Measurements from ENCODE around the gene DNAH8. TPM values are rescaled to one million over a fixed set of nuclear protein-coding genes. Genes with fewer than 3 reads are reported as not detected.

Gene DNAH8
- total RNA-seq, 1 donor: under 0.01 TPM

DNA sequence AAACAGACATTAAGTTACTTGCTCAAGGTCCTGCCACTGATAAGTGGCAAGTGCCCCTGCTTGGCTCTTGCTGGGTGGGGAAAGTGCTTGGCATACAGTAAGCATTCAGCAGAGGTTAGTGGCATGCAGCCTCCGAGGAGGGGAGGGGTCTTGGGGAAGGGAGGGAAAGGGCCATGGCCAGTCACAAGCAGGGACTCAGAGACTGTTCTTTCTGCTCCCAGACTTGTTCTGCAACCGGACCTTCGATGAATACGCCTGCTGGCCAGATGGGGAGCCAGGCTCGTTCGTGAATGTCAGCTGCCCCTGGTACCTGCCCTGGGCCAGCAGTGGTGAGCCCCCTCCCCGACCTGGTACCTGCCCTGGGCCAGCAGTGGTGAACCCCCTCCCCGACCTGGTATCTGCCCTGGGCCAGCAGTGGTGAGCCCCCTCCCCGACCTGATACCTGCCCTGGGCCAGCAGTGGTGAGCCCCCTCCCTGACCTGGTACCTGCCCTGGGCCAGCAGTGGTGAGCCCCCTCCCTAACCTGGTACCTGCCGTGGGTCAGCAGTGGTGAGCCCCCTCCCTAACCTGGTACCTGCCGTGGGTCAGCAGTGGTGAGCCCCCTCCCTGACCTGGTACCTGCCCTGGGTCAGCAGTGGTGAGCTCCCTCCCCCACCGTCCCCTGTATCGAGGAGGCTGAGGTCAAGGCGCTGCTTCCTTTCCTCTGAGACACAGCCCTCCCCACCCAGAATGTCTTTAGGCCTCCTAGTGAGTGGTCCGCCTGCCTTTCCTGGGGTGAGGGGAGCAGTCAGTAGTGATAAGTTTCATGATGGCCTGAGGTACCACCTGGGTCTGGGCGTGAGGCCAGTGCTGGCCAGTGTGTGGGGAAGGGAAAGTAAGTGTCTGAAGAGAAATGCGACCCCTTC, 342.4 kb downstream of the DNAH8 start:
- H3K4me3 ChIP-seq (ENCODE audit: low read depth, low read length): no peak overlapping the region
- no peak for DNase-seq (ENCODE audit: low read depth)
- TF ChIP-seq CTCF (IDR thresholded peaks at IDR 0.05; ENCODE audit: insufficient read depth, low read depth, low read length): no peak

DNA sequence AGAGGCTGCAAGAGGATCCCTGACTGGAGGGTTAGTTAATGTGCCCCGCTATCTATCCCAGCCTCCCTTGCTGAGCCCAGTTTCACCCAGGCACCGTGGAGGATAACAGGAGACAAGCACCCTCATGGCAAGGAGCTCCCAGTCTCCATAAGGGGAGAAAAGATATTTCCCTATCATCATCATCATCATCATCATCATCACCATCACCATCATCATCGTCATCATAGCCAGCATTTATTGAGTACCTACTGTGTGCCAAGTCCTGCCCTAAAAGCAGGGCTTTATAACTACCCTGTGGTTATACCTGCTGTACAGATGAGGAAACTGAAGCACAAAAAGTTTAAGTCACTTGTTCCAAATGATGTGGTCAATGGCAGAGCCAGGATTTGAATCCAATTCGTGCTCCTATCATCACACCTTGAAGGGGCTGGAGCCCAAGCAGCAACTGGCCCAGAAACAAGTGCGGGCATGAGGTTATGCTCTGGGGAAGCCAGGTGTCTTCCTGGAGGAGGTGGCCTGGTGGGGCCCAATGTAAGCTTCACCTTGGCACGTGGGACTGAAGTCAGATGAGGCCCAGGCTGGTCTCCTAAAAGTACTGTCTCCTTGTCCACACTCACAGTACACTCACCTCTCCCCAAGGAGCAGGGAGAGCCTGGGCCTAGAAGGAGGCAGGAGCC, 343.5 kb downstream of the DNAH8 start:
- H3K4me3 ChIP-seq (ENCODE audit: low read depth, low read length): no peak overlapping the region
- no peak for TF ChIP-seq CTCF (IDR thresholded peaks at IDR 0.05; ENCODE audit: insufficient read depth, low read depth, low read length)
- DNase-seq (ENCODE audit: low read depth): no peak

DNA sequence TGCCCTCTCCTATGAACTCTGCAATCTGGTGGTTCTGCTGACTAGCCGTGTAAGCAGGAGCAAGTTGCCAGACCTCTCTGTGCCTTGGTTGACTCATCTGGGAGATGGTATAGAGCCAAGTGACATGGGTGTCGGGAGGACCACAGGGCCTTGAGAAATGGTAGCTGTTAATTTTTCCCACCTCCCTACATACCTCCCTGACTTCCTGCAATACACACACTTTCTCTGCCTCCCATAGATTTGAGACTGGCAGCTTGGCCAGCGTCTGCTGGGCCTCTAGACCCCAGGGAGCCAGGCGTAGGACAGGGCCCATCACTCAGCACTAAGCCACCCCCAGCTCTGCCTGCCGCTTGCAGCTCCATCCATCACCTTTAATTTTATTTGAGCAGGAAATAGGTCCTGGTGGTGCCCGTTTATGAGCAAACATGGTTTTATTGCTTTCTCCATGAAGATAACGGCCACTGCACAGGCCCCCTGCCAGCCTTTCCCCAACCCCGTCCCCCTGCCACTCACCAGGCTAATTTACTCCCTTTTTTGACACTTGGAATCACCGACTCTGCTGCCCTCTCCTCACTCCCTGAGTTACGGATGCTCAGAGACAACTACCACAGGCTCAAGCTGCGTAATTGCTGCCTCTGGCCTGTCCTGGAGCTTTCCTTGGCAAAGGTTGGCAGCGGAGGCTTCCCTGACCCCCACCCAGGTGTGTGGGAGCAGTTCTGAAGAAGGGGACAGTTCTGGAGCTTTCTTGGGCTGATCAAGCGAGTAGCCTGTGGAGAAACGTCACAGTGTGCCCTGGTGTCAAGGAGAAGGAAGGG, 344.6 kb downstream of the DNAH8 start:
- DNase-seq (ENCODE audit: low read depth): no peak
- H3K4me3 ChIP-seq (ENCODE audit: low read depth, low read length): no peak overlapping the region
- no peak for TF ChIP-seq CTCF (IDR thresholded peaks at IDR 0.05; ENCODE audit: insufficient read depth, low read depth, low read length)

- no peak for DNase-seq (ENCODE audit: low read depth)
- no peak overlapping the region for H3K4me3 ChIP-seq (ENCODE audit: low read depth, low read length)
- no peak for TF ChIP-seq CTCF (IDR thresholded peaks at IDR 0.05; ENCODE audit: insufficient read depth, low read depth, low read length)
These were observed 345.5 kb downstream of the DNAH8 start for GRCh38 chr6:39060467-39061160.

- DNase-seq (ENCODE audit: low read depth): no peak
- no peak overlapping the region for H3K4me3 ChIP-seq (ENCODE audit: low read depth, low read length)
- TF ChIP-seq CTCF (IDR thresholded peaks at IDR 0.05; ENCODE audit: insufficient read depth, low read depth, low read length): no peak
These were observed 346.1 kb downstream of the DNAH8 start for GRCh38 chr6:39061182-39061581.

- no peak for DNase-seq (ENCODE audit: low read depth)
- no peak for TF ChIP-seq CTCF (IDR thresholded peaks at IDR 0.05; ENCODE audit: insufficient read depth, low read depth, low read length)
- H3K4me3 ChIP-seq (ENCODE audit: low read depth, low read length): no peak overlapping the region
These were observed 346.5 kb downstream of the DNAH8 start for GRCh38 chr6:39061588-39061987.
